Keratinocyte (primary cell): ENCODE measurements around the gene ZC3H7A. TPM values are rescaled to one million over a fixed set of nuclear protein-coding genes. Genes with fewer than 3 reads are reported as not detected.

Experiments
- DNase-seq: peaks from one replicate; pipeline ENCODE4 v3.0.0-alpha.2; 2011; ENCODE audit warnings: low read depth, missing footprints, low spot score
- FAIRE-seq: peaks from 2 replicates; lab custom pipeline; 2011; peaks lifted over from hg19 to GRCh38; lab: Jason Lieb, UNC
- H2AFZ ChIP-seq: 2 replicates; pipeline ENCODE4 v1.6.0; 2012; ENCODE audit warnings: low read length, control low read depth, inconsistent platforms; ENCODE audit not compliant: control insufficient read depth
- H3K27ac ChIP-seq: 2 replicates; pipeline ENCODE4 v1.5.1; 2011; ENCODE audit warnings: low read length; ENCODE audit not compliant: control insufficient read depth, insufficient read depth
- H3K27me3 ChIP-seq: 3 replicates; pipeline ENCODE4 v1.6.0; 2011; ENCODE audit warnings: low read length; ENCODE audit not compliant: control insufficient read depth, insufficient read depth; ENCODE audit errors: extremely low read depth
- H3K36me3 ChIP-seq, 2 experiments: 2 replicates in 1 of 2; 3 replicates in 1 of 2; pipeline ENCODE4 v1.5.1; 2011; ENCODE audit warnings: low read length in 2 of 2, mild to moderate bottlenecking in 1 of 2; ENCODE audit not compliant: control insufficient read depth in 2 of 2, insufficient read depth in 2 of 2; ENCODE audit errors: extremely low read depth in 1 of 2
- H3K4me1 ChIP-seq: 3 replicates; pipeline ENCODE4 v1.5.1; 2011; ENCODE audit warnings: low read length; ENCODE audit not compliant: control insufficient read depth, insufficient read depth; ENCODE audit errors: extremely low read depth
- H3K4me2 ChIP-seq: 3 replicates; pipeline ENCODE4 v1.6.0; 2011; ENCODE audit warnings: low read depth, low read length; ENCODE audit not compliant: control insufficient read depth, insufficient read depth; ENCODE audit errors: extremely low read depth
- H3K4me3 ChIP-seq, 3 experiments: fragments of 200-600 bp in 1 of 3; sonication (generic) in 1 of 3; 2 replicates in 2 of 3; 3 replicates in 1 of 3; pipeline ENCODE4 v1.5.1; 2011 to 2016; ENCODE audit warnings: low read length in 3 of 3, mild to moderate bottlenecking in 3 of 3, control low read depth in 2 of 3, inconsistent platforms in 1 of 3, low read depth in 1 of 3, mixed read lengths in 1 of 3, mixed run types in 1 of 3, moderate library complexity in 1 of 3; ENCODE audit not compliant: control insufficient read depth in 2 of 3, insufficient read depth in 2 of 3; ENCODE audit errors: extremely low read depth in 1 of 3
- H3K79me2 ChIP-seq: 2 replicates; pipeline ENCODE4 v1.6.0; 2012; ENCODE audit warnings: low read length; ENCODE audit not compliant: control insufficient read depth, insufficient read depth
- H3K9ac ChIP-seq: 3 replicates; pipeline ENCODE4 v1.6.0; 2011; ENCODE audit warnings: low read length; ENCODE audit not compliant: control insufficient read depth, insufficient read depth; ENCODE audit errors: extremely low read depth
- H3K9me1 ChIP-seq: 3 replicates; pipeline ENCODE4 v1.6.0; 2011; ENCODE audit warnings: low read length; ENCODE audit not compliant: control insufficient read depth, insufficient read depth; ENCODE audit errors: extremely low read depth
- H3K9me3 ChIP-seq: 2 replicates; pipeline ENCODE4 v1.5.1; 2012; ENCODE audit warnings: low read depth, low read length; ENCODE audit not compliant: control insufficient read depth
- H4K20me1 ChIP-seq: 3 replicates; pipeline ENCODE4 v1.6.0; 2011; ENCODE audit warnings: low read length; ENCODE audit not compliant: control insufficient read depth, insufficient read depth; ENCODE audit errors: extremely low read depth
- EZH2 ChIP-seq: IDR thresholded peaks from one replicate; pipeline ENCODE4 v1.6.1; 2012; ENCODE audit warnings: inconsistent platforms, mild to moderate bottlenecking, low read length, moderate library complexity
- dilution Hi-C: fragments of 300-500 bp; cut with MboI; formaldehyde crosslinking; loops from one replicate; pipeline ENCODE4 v1.7.0; 2020; ENCODE audit warnings: low sequenced_read_pairs; ENCODE audit not compliant: extremely low pct_ligation_motif_present
- polyA minus RNA-seq, 3 experiments: library from RNA; depleted of rRNA, polyadenylated mRNA; stranded (reverse); fragments of >200 nt; gene quantifications; 1 replicate in 1 of 3; 2 replicates in 1 of 3; 3 replicates in 1 of 3; pipeline ENCODE4 v1.2.3, GENCODE V29; 2011
- polyA plus RNA-seq, 5 experiments: library from polyadenylated mRNA; depleted of rRNA in 3 of 5; stranded (reverse) in 3 of 5; stranded (forward) in 1 of 5; unstranded in 1 of 5; fragments of >200 nt; gene quantifications; 1 replicate in 1 of 5; 2 replicates in 3 of 5; 3 replicates in 1 of 5; pipeline versions ENCODE4 v1.2.1 to v1.2.3, GENCODE V29; 2011 to 2012; ENCODE audit warnings: missing spikeins in 2 of 5, low read depth in 1 of 5, low replicate concordance in 1 of 5
- TF ChIP-seq, protein P1 (sequence below), 3 experiments: IDR thresholded peaks in 1 of 3; conservative IDR thresholded peaks in 1 of 3; optimal IDR thresholded peaks in 1 of 3; 2 replicates in 2 of 3; 3 replicates in 1 of 3; pipeline versions ENCODE3 to v1.5.1; 2011; ENCODE audit warnings: low read length in 3 of 3, mild to moderate bottlenecking in 3 of 3, moderate library complexity in 2 of 3, control low read depth in 1 of 3, inconsistent platforms in 1 of 3; ENCODE audit not compliant: insufficient read depth in 2 of 3; ENCODE audit errors: extremely low read depth in 1 of 3

ZC3H7A gene, protein sequence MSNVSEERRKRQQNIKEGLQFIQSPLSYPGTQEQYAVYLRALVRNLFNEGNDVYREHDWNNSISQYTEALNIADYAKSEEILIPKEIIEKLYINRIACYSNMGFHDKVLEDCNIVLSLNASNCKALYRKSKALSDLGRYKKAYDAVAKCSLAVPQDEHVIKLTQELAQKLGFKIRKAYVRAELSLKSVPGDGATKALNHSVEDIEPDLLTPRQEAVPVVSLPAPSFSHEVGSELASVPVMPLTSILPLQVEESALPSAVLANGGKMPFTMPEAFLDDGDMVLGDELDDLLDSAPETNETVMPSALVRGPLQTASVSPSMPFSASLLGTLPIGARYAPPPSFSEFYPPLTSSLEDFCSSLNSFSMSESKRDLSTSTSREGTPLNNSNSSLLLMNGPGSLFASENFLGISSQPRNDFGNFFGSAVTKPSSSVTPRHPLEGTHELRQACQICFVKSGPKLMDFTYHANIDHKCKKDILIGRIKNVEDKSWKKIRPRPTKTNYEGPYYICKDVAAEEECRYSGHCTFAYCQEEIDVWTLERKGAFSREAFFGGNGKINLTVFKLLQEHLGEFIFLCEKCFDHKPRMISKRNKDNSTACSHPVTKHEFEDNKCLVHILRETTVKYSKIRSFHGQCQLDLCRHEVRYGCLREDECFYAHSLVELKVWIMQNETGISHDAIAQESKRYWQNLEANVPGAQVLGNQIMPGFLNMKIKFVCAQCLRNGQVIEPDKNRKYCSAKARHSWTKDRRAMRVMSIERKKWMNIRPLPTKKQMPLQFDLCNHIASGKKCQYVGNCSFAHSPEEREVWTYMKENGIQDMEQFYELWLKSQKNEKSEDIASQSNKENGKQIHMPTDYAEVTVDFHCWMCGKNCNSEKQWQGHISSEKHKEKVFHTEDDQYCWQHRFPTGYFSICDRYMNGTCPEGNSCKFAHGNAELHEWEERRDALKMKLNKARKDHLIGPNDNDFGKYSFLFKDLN
- polyA plus RNA-seq (23.0 to 51.4 TPM (median 43.9 TPM) in 3 replicates), polyA minus RNA-seq (20.4 to 40.8 TPM (median 22.9 TPM) in 3 replicates)
- 75.3 TPM for polyA plus RNA-seq (2011; ENCODE audit: low read depth)
- polyA plus RNA-seq (2011; cell fraction: cytosol; rRNA removed) = 41.0 and 72.1 TPM in 2 replicates
- polyA plus RNA-seq (2011; cell fraction: nucleus; rRNA removed) = 88.0 and 106 TPM in 2 replicates
- polyA plus RNA-seq (2012; ENCODE audit: low replicate concordance) = 20.7 and 32.5 TPM in 2 replicates
- 16.7 TPM for polyA minus RNA-seq (2011; cell fraction: cytosol; rRNA and poly(A)+ RNA removed)
- 21.2 and 47.1 TPM in 2 replicates for polyA minus RNA-seq (2011; cell fraction: nucleus; rRNA and poly(A)+ RNA removed)

DNA sequence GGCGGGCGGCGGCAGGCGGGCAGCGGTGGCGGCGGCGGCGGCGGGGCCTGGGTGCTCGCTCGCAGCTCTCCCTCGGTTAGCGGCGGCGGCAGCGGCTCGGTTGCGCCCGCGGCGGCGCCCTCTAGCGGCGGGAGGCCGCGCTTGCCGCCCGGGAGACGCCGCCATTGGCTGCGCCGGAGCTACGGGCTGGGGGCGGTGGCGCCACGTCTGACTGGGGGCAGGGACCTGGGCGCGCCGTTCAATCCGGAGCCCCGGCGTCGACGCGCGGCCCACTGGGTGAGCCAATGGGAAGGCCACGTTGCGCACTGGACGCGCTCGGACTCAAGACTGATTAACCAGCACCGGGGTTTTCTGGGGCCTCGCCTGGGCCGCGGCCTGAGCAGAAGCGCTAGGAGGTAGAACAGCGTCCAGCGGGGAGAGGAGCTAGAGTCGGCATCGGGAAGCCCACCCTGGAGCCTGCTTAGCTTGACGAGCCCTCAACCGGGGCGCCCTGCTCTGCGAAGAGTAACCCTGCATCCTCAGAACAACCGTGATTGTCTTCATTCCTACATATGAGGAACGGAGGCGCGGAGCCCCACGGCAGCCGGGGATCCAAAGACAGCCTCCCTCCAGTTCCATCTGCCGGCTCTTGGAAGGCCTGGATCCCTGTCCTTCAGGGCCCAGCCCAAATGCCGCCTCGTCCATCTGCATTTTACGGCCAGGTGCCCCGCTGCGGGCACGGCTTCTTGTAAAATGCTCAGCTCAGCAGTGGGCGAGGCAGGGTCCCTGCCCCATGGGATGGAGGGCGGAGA is at the start of gene ZC3H7A:
TSS of gene ZC3H7A (minus strand) at position 93 of the 791 bp plus-strand sequence. CDS start 14,904 bp downstream, outside the sequence.
- peak within 1 kb of the TSS; percentile 95 for H3K27ac ChIP-seq
- no peaks in the 10 kb centered on the region for H3K9me3 ChIP-seq
- H3K79me2 ChIP-seq = peaks cover 65% of the 10 kb centered on the region
- no peaks in the 10 kb centered on the region for H3K36me3 ChIP-seq
- H2AFZ ChIP-seq = peak within 1 kb of the TSS; percentile 86
- H3K4me2 ChIP-seq = peak within 1 kb of the TSS; percentile 93
- FAIRE-seq (no peak), DNase-seq (peak; percentile 72)
- TF ChIP-seq, protein P1, sequence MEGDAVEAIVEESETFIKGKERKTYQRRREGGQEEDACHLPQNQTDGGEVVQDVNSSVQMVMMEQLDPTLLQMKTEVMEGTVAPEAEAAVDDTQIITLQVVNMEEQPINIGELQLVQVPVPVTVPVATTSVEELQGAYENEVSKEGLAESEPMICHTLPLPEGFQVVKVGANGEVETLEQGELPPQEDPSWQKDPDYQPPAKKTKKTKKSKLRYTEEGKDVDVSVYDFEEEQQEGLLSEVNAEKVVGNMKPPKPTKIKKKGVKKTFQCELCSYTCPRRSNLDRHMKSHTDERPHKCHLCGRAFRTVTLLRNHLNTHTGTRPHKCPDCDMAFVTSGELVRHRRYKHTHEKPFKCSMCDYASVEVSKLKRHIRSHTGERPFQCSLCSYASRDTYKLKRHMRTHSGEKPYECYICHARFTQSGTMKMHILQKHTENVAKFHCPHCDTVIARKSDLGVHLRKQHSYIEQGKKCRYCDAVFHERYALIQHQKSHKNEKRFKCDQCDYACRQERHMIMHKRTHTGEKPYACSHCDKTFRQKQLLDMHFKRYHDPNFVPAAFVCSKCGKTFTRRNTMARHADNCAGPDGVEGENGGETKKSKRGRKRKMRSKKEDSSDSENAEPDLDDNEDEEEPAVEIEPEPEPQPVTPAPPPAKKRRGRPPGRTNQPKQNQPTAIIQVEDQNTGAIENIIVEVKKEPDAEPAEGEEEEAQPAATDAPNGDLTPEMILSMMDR (optimal IDR thresholded peaks at IDR 0.05 in 1 of 3, IDR thresholded peaks at IDR 0.05 in 1 of 3, conservative IDR thresholded peaks at IDR 0.05 in 1 of 3; ENCODE audit: extremely low read depth in 1 of 3, insufficient read depth in 2 of 3, low read length in 3 of 3) = peak in 2 of 3 experiments; percentile 34 to 71
- TF ChIP-seq EZH2 = no peak
- peaks cover 3% of the 10 kb centered on the region for H3K9me1 ChIP-seq
- H3K4me1 ChIP-seq = peaks cover 38% of the 10 kb centered on the region
- dilution Hi-C loops = no loop called here
- H3K9ac ChIP-seq = peak within 1 kb of the TSS; percentile 97
- H3K27me3 ChIP-seq = no peaks in the 10 kb centered on the region
- no peaks in the 10 kb centered on the region for H4K20me1 ChIP-seq
- peak within 1 kb of the TSS; percentile 73 to 96 (median 92) for H3K4me3 ChIP-seq

DNA sequence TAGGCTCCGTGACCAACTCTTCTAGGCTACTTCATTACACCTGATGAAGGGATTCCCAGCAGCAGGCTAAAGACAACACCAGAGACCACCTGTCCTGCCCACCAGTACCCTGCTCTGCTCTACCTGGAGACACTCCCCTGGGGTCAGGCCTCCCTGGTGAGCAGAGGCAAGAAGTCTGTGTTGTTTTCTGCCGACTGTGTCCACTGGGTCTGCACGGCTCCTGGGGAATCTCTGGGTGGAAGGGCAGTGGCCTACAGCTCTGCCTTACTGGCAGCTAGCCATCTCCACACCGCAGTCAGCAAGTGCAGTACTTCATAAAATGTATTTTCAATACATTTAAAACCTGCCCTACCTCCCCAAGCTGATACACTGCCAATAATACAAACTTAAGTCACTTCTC is 47.4 kb upstream of the ZC3H7A start:
- peaks cover 43 to 67% of the 10 kb centered on the region in 2 experiments for H3K36me3 ChIP-seq
- H2AFZ ChIP-seq = no peak overlapping the region
- H3K4me1 ChIP-seq = peaks cover 4% of the 10 kb centered on the region
- H3K9me3 ChIP-seq = no peaks in the 10 kb centered on the region
- no peaks in the 10 kb centered on the region for H3K9me1 ChIP-seq
- FAIRE-seq (no peak), DNase-seq (no peak)
- no peak overlapping the region for H3K9ac ChIP-seq
- no peak overlapping the region for H3K4me3 ChIP-seq
- H4K20me1 ChIP-seq = peaks cover 15% of the 10 kb centered on the region
- dilution Hi-C loops = no loop called here
- no peak overlapping the region for H3K27ac ChIP-seq
- H3K79me2 ChIP-seq = peaks cover 60% of the 10 kb centered on the region
- TF ChIP-seq, protein P1 (optimal IDR thresholded peaks at IDR 0.05 in 1 of 3, IDR thresholded peaks at IDR 0.05 in 1 of 3, conservative IDR thresholded peaks at IDR 0.05 in 1 of 3; ENCODE audit: extremely low read depth in 1 of 3, insufficient read depth in 2 of 3, low read length in 3 of 3) = no peak
- no peak for TF ChIP-seq EZH2
- no peaks in the 10 kb centered on the region for H3K27me3 ChIP-seq
- H3K4me2 ChIP-seq = no peak overlapping the region
